ENCODE results near the gene HSPD1. TPM values are rescaled to one million over a fixed set of nuclear protein-coding genes. Genes with fewer than 3 reads are reported as not detected.

HSPD1 gene
- polyA plus RNA-seq, 1 donor from 2014 or later, result 229 TPM

DNA sequence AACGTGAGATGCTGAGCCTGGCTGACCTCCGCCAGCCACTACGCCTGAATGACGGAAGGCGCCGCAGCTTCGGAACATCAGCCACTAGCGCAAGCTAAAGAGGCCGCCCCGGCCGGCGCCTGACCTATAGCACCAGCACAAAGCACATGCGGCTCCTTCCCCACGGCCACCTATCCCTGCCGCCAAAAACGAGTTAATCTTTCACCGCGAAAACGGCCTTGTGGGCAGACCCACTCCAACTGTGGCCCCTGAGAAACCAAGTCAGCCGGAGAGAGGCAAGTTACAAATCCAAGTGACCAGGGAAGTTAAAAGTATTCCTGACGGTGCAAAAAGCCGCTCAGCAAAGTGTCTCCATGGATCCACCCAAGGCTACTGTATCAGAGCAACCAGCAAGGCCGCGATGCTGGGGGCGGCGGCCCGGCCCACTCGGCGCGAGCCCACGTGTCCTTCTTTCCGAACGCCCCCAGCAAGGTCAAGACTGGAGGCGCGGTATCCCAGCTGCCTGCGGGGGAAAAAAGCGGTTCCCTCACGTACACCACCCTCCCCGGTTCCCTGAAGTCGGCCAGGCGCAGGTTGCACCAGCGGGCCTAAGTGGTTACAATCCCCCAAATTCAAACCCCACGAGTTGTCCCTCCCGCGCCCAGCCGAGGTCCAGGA lies 575 bp downstream of the HSPD1 start:
- Histone ChIP-seq H3K27me3 (ENCODE audit: insufficient read depth, low read depth, low read length) (no peaks in the 10 kb centered on the region), H2AFZ (ENCODE audit: low read depth, low read length) (peak overlapping the region; percentile 78), H3K27ac (ENCODE audit: low read length) (peak overlapping the region; percentile 87), H3F3A (ENCODE audit: insufficient read depth, low read length, poor library complexity, severe bottlenecking) (no peaks in the 10 kb centered on the region), H4K20me1 (ENCODE audit: insufficient read depth) (no peaks in the 10 kb centered on the region), H3K4me3 (ENCODE audit: low read length) (peak overlapping the region; percentile 96), H3K9me3 (ENCODE audit: low read length) (no peaks in the 10 kb centered on the region), H3K9me2 (ENCODE audit: insufficient read depth, low read length) (no peaks in the 10 kb centered on the region), H3K9ac (ENCODE audit: low read length) (peak overlapping the region; percentile 86), H3K79me2 (replicated peaks; ENCODE audit: insufficient read depth, low read length) (peaks cover 50% of the 10 kb centered on the region), H3K36me3 (ENCODE audit: insufficient read depth, low read length) (peaks cover 6% of the 10 kb centered on the region), H3K4me2 (ENCODE audit: low read length) (peak overlapping the region; percentile 81)
- TF ChIP-seq MXI1 (conservative IDR thresholded peaks at IDR 0.05; ENCODE audit: poor library complexity, severe bottlenecking) (no peak), REST (IDR thresholded peaks at IDR 0.05; ENCODE audit: borderline replicate concordance) (peak; percentile 15), TAF1 (IDR thresholded peaks at IDR 0.05; ENCODE audit: low read depth) (no peak), EZH2 (IDR thresholded peaks at IDR 0.05; ENCODE audit: borderline replicate concordance, insufficient read depth, low read length, poor library complexity, severe bottlenecking) (no peak), RAD21 (conservative IDR thresholded peaks at IDR 0.05) (peak; percentile 11)

GRCh38 chr2:197498235-197498936 lies 1.3 kb downstream of the HSPD1 start:
- H3K27me3 ChIP-seq (ENCODE audit: insufficient read depth, low read depth, low read length), result no peaks in the 10 kb centered on the region
- H3K27ac ChIP-seq (ENCODE audit: low read length), result peak overlapping the region; percentile 87
- no peak overlapping the region for H2AFZ ChIP-seq (ENCODE audit: low read depth, low read length)
- H3K9me3 ChIP-seq (ENCODE audit: low read length), result no peaks in the 10 kb centered on the region
- no peaks in the 10 kb centered on the region for H3K9me2 ChIP-seq (ENCODE audit: insufficient read depth, low read length)
- H3K4me2 ChIP-seq (ENCODE audit: low read length), result peak overlapping the region; percentile 81
- TF ChIP-seq CTCF (IDR thresholded peaks at IDR 0.05; ENCODE audit: poor library complexity, severe bottlenecking) (no peak), TAF1 (IDR thresholded peaks at IDR 0.05; ENCODE audit: low read depth) (no peak), POLR2AphosphoS5 (IDR thresholded peaks at IDR 0.05) (no peak), SMC3 (conservative IDR thresholded peaks at IDR 0.05; ENCODE audit: poor library complexity) (no peak), EP300 (conservative IDR thresholded peaks at IDR 0.05; ENCODE audit: poor library complexity, severe bottlenecking) (no peak), EZH2 (IDR thresholded peaks at IDR 0.05; ENCODE audit: borderline replicate concordance, insufficient read depth, low read length, poor library complexity, severe bottlenecking) (no peak), MXI1 (conservative IDR thresholded peaks at IDR 0.05; ENCODE audit: poor library complexity, severe bottlenecking) (no peak), RAD21 (conservative IDR thresholded peaks at IDR 0.05) (no peak), REST (IDR thresholded peaks at IDR 0.05; ENCODE audit: borderline replicate concordance) (no peak)
- H3F3A ChIP-seq (ENCODE audit: insufficient read depth, low read length, poor library complexity, severe bottlenecking), result no peaks in the 10 kb centered on the region
- peak overlapping the region; percentile 96 for H3K4me3 ChIP-seq (ENCODE audit: low read length)
- no peaks in the 10 kb centered on the region for H4K20me1 ChIP-seq (ENCODE audit: insufficient read depth)
- H3K79me2 ChIP-seq (replicated peaks; ENCODE audit: insufficient read depth, low read length), result peaks cover 50% of the 10 kb centered on the region
- peaks cover 6% of the 10 kb centered on the region for H3K36me3 ChIP-seq (ENCODE audit: insufficient read depth, low read length)
- peak overlapping the region; percentile 86 for H3K9ac ChIP-seq (ENCODE audit: low read length)

Measured in neural cell (in vitro differentiated cells).